OCI-LY3 (cell line): ENCODE measurements around the gene TAF8.

Source experiments
- CTCF ChIP-seq: fragments of 200-600, 300-600 bp; sonication (generic); IDR thresholded peaks from 2 replicates; pipeline ENCODE4 v1.5.1; 2014; ENCODE audit warnings: antibody characterized with exemption, low read length, low read depth
- EZH2phosphoT487 ChIP-seq: fragments of 200-600 bp; shearing (Covaris generic); IDR thresholded peaks from 2 replicates; pipeline ENCODE4 v1.6.1; 2018; ENCODE audit warnings: antibody characterized with exemption, mixed run types, low read depth

DNA sequence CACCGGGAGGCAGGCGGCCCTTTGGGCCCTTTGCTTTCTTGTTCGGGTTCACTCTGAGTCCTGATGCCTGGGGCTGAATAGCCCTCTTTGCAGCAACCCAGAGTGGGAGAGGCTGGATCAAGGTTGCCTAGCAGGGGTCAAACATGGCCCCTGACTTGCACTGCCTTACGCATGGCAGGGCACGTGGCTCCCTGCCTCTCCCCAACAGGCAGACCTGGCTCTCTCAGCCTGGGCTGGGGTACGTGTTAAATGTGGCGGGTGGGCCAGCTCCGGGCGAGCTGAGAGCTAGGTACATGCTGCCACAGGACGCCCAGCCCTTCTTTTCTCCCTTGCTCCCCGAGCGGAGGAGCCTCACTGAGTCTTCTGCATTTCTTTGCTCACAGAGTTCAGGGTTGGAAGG, 84.8 kb downstream of the TAF8 start:
- TF ChIP-seq CTCF (no peak), EZH2phosphoT487 (no peak)
